ENCODE measurements around the gene LDLRAD2.

- TF ChIP-seq, protein P1, sequence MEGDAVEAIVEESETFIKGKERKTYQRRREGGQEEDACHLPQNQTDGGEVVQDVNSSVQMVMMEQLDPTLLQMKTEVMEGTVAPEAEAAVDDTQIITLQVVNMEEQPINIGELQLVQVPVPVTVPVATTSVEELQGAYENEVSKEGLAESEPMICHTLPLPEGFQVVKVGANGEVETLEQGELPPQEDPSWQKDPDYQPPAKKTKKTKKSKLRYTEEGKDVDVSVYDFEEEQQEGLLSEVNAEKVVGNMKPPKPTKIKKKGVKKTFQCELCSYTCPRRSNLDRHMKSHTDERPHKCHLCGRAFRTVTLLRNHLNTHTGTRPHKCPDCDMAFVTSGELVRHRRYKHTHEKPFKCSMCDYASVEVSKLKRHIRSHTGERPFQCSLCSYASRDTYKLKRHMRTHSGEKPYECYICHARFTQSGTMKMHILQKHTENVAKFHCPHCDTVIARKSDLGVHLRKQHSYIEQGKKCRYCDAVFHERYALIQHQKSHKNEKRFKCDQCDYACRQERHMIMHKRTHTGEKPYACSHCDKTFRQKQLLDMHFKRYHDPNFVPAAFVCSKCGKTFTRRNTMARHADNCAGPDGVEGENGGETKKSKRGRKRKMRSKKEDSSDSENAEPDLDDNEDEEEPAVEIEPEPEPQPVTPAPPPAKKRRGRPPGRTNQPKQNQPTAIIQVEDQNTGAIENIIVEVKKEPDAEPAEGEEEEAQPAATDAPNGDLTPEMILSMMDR (conservative IDR thresholded peaks at IDR 0.05 in 1 of 2, IDR thresholded peaks at IDR 0.05 in 1 of 2; ENCODE audit: low read depth in 1 of 2, low read length in 2 of 2) = no peak
- TF ChIP-seq EZH2 (IDR thresholded peaks at IDR 0.05; ENCODE audit: low read length, missing control alignments) = no peak
Observed at GRCh38 chr1:21840981-21841380, 28.9 kb downstream of the LDLRAD2 start.

All from fibroblast of lung (primary cell).